ENCODE data around the gene GHSR.

DNA sequence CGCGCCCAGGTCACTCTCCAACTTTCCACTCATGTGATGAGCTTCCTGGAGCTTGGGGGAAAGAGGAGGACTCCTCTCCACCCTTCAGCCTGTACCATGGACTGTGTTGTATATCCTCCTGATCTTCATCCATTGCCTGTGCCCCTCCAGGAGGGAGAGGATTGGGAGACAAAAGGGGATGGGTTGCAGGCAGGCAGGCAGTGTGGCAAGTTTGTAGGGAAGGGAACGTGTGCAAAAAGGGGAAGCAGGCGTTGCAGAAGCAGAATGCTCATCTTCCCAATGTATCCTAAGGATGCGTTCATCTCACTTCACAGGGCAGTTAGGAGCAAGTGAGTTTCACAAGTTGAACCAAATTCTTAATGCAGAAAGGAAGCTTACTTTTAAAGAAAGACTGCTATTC is 28.1 kb upstream of the GHSR start:
- TF ChIP-seq, protein P1, sequence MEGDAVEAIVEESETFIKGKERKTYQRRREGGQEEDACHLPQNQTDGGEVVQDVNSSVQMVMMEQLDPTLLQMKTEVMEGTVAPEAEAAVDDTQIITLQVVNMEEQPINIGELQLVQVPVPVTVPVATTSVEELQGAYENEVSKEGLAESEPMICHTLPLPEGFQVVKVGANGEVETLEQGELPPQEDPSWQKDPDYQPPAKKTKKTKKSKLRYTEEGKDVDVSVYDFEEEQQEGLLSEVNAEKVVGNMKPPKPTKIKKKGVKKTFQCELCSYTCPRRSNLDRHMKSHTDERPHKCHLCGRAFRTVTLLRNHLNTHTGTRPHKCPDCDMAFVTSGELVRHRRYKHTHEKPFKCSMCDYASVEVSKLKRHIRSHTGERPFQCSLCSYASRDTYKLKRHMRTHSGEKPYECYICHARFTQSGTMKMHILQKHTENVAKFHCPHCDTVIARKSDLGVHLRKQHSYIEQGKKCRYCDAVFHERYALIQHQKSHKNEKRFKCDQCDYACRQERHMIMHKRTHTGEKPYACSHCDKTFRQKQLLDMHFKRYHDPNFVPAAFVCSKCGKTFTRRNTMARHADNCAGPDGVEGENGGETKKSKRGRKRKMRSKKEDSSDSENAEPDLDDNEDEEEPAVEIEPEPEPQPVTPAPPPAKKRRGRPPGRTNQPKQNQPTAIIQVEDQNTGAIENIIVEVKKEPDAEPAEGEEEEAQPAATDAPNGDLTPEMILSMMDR (IDR thresholded peaks at IDR 0.05), result no peak
- TF ChIP-seq POLR2AphosphoS5 (IDR thresholded peaks at IDR 0.05), result no peak
